ENCODE data around the gene TMA7.

The TMA7 gene

DNA sequence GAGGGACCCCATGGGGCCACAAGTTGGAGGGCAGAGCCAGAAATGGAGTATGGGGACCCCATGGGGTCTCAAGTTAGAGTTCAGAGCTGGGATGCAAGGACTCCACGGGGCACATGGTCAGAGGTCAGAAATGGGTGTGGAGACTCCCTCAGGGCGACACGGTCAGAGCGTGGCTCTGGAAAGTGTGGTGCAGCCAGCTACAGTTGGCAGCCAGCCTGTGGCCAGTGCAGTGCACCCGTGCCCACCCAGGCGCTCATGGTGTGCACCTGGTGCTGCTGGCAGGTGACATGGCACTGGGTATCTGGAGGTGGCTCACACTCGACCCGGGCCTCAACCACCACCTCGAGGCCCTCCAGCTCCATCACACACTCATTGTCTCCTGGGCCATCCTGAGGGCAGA, 21.4 kb upstream of the TMA7 start:
- no peak for TF ChIP-seq CTCF (IDR thresholded peaks at IDR 0.05; ENCODE audit: control insufficient read depth, extremely low read depth, insufficient read depth)
- H3K4me3 ChIP-seq (ENCODE audit: low read depth, low read length) = no peak overlapping the region
- no peak for DNase-seq (ENCODE audit: low read depth)

DNA sequence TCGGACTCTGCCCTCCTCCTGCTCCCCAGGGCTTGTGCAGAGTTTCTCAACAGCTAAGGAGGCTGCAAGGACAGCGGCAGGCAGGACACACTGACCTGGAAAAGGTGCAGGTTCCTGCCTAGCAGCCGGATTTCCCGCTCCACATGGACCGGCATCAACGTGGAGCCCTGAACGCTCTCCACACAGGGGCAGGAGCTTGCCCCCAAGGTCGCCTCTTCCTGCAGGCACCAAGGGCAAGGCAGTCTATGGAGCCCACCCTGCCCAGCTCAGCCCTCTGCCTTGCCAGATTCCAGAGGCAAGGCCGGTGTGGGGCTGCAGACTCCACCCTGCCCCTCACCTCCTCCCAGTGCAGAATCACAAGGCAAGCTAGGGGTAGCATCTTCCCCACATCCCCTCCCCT, 20.9 kb upstream of the TMA7 start:
- no peak for TF ChIP-seq CTCF (IDR thresholded peaks at IDR 0.05; ENCODE audit: control insufficient read depth, extremely low read depth, insufficient read depth)
- H3K4me3 ChIP-seq (ENCODE audit: low read depth, low read length) = no peak overlapping the region
- DNase-seq (ENCODE audit: low read depth) = no peak

GRCh38 chr3:48419597-48419996, 20.5 kb upstream of the TMA7 start:
- DNase-seq (ENCODE audit: low read depth) = no peak
- no peak overlapping the region for H3K4me3 ChIP-seq (ENCODE audit: low read depth, low read length)
- TF ChIP-seq CTCF (IDR thresholded peaks at IDR 0.05; ENCODE audit: control insufficient read depth, extremely low read depth, insufficient read depth) = no peak

- TF ChIP-seq CTCF (IDR thresholded peaks at IDR 0.05; ENCODE audit: control insufficient read depth, extremely low read depth, insufficient read depth) = no peak
- DNase-seq (ENCODE audit: low read depth) = no peak
- no peak overlapping the region for H3K4me3 ChIP-seq (ENCODE audit: low read depth, low read length)
Observed at GRCh38 chr3:48420561-48420960, 19.5 kb upstream of the TMA7 start.

GRCh38 chr3:48422272-48422671, 17.8 kb upstream of the TMA7 start:
- no peak overlapping the region for H3K4me3 ChIP-seq (ENCODE audit: low read depth, low read length)
- TF ChIP-seq CTCF (IDR thresholded peaks at IDR 0.05; ENCODE audit: control insufficient read depth, extremely low read depth, insufficient read depth) = peak; percentile 38
- no peak for DNase-seq (ENCODE audit: low read depth)

DNA sequence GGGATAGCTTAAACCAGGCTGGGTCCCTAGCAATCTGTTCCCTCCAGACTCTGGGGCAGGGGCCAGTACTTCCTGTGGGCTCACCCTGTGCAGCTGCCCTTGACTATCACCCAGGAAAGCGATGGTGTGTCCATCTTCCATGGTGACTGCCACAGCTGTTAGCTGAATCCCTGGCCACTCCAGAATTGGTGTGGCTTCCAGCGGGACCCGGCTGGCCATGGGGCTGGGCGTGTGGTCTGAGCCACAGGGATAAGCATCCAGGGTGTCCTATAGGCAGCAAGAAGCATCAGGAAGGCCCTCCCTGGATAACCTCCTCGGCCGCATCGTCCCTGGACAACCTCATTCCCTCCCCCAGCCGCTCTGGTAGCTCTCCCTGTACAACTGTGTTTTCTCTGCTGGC, 17.4 kb upstream of the TMA7 start:
- no peak for TF ChIP-seq CTCF (IDR thresholded peaks at IDR 0.05; ENCODE audit: control insufficient read depth, extremely low read depth, insufficient read depth)
- no peak overlapping the region for H3K4me3 ChIP-seq (ENCODE audit: low read depth, low read length)
- DNase-seq (ENCODE audit: low read depth) = no peak

DNA sequence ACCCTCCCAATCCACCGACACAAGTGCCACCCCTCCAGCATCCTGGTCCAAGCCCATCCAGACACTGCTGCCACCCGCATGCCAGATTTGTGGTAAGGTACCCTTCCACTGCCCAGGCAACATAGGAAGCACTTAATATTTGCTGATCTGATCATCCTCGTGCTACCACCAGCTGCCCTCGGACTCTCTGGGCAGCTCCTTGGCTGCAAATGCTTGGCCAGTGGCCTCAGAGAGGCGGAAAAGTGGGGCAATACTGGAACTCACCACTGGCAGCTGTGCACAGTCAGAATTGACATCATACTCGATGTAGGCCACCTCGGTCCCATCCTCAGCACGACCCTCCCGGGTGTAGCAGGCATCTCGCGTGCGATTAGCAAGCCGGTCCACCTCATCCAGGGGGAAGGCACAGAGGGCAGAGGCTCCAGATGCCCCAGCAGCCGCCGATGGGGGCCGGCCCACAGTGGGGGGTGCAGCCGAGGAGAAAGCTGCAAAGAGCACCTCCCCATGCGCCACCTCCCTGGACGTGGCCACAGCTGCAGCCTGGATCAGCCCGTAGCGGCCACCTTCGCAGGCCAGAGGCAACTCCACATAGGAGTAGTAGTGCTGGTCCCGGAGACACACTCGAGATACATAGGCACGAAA, 16.7 kb upstream of the TMA7 start:
- no peak for DNase-seq (ENCODE audit: low read depth)
- H3K4me3 ChIP-seq (ENCODE audit: low read depth, low read length) = no peak overlapping the region
- no peak for TF ChIP-seq CTCF (IDR thresholded peaks at IDR 0.05; ENCODE audit: control insufficient read depth, extremely low read depth, insufficient read depth)

Data from LNCaP clone FGC (cell line).